ENCODE measurements around the gene MYO7B.

The MYO7B gene

DNA sequence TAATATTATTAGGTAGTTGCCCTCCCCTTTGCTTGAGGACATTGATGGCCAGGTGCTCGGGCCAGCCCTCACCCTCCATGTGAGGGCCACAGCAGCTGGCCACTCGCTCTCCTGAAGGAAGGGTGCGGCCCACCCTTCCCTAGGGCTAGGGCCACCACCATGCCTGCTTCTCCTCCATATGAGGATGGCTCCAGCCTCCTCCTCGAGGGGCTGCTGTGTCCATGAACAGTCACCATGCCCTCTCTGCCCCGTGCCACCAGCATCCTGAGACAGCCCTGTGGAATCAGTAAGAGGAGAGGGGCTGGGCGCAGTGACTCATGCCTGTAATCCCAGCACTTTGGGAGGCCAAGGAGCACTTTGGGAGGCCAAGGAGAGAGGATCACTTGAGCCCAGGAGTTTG lies 112.8 kb downstream of the MYO7B start:
- FAIRE-seq (no peak), DNase-seq (ENCODE audit: low spot score) (no peak)

DNA sequence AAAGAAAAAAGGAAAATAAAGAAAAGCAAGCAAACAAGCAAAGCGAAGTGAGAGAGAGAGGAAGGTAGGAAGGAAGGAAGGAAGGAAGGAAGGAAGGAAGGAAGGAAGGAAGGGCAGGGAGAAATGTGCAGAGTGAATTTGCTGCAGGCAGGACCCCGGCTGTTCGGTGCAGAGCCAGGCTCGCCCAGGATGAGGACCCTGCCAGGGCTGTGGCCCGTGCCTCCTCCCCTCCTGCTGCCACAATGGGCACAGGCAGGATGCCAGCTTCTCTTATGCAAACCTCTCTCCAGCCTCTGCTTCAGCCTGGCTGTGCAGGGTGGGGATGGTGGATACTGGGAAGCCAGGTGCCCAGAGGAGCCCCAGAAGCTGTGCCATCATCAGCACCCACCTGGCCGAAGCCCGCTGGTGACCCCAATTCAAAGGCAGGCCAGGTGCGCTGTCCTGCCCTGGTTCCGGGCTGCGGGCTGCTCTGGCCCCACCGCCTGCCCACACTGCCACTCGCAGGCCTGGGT lies 113.7 kb downstream of the MYO7B start:
- DNase-seq (ENCODE audit: low spot score): no peak
- no peak for FAIRE-seq

DNA sequence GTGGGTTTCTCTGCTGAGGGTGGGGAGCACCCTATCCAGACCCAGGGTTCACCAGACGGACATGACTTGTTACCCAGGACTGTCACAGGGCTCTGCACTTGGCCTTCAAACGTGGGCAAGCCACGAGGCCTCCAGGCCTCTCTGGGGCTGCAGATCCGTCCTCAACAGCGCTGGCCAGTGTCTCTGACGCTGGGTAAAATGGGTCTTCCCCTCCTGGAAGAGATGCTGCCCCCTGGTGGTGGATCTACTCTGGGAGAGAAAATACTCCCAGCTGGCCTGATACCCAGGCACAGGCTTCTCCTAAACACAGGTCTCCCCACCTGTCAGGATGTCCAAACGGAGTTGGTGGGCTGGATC lies 114.2 kb downstream of the MYO7B start:
- DNase-seq (ENCODE audit: low spot score) (peak; percentile 54), FAIRE-seq (no peak)

DNA sequence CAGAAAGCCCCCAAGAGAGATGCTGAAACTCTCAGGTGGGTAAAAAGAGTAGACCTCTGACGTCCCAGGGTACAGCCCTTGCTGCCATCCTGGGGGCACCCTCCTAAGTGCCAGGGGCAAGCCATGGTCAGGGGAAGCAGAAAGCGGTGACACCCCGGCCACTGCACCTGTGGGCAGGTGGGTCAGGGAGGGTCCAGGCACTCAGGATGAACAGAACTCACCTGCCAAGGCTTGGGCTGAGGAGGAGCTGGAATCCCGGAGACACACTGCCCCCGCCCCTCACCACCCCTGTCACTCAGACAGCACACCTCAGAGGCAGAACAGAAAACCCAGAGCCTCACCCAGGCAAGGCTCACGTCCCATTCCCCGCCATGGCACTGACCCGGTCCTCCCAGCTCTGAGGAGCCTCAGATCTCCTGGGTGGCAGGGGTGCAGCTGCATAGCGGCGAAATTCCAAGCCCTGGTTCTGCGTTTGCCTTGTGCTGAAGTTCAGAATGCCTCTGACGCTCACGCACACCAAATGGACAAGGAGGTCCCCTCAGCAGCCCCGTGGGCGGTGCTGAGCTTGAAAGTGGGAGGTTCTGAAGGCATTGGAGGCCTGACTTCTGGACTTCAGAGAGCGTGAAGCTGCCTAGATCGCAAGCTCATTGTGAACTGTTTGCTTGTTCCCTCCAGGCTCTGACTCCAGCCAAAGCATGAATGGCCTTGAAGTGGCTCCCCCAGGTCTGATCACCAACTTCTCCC lies 114.7 kb downstream of the MYO7B start:
- no peak for FAIRE-seq

DNA sequence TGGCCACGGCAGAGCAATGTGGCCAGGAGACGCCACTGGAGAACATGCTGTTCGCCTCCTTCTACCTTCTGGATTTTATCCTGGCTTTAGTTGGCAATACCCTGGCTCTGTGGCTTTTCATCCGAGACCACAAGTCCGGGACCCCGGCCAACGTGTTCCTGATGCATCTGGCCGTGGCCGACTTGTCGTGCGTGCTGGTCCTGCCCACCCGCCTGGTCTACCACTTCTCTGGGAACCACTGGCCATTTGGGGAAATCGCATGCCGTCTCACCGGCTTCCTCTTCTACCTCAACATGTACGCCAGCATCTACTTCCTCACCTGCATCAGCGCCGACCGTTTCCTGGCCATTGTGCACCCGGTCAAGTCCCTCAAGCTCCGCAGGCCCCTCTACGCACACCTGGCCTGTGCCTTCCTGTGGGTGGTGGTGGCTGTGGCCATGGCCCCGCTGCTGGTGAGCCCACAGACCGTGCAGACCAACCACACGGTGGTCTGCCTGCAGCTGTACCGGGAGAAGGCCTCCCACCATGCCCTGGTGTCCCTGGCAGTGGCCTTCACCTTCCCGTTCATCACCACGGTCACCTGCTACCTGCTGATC lies 115.4 kb downstream of the MYO7B start:
- no peak for FAIRE-seq
- DNase-seq (ENCODE audit: low spot score): no peak

More for the DNA sequence above, 114.7 kb downstream of the MYO7B start:
- no peak for DNase-seq (ENCODE audit: low spot score)

DNA sequence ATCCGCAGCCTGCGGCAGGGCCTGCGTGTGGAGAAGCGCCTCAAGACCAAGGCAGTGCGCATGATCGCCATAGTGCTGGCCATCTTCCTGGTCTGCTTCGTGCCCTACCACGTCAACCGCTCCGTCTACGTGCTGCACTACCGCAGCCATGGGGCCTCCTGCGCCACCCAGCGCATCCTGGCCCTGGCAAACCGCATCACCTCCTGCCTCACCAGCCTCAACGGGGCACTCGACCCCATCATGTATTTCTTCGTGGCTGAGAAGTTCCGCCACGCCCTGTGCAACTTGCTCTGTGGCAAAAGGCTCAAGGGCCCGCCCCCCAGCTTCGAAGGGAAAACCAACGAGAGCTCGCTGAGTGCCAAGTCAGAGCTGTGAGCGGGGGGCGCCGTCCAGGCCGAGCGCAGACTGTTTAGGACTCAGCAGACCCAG lies 115.9 kb downstream of the MYO7B start:
- DNase-seq (ENCODE audit: low spot score): no peak
- FAIRE-seq: no peak

DNA sequence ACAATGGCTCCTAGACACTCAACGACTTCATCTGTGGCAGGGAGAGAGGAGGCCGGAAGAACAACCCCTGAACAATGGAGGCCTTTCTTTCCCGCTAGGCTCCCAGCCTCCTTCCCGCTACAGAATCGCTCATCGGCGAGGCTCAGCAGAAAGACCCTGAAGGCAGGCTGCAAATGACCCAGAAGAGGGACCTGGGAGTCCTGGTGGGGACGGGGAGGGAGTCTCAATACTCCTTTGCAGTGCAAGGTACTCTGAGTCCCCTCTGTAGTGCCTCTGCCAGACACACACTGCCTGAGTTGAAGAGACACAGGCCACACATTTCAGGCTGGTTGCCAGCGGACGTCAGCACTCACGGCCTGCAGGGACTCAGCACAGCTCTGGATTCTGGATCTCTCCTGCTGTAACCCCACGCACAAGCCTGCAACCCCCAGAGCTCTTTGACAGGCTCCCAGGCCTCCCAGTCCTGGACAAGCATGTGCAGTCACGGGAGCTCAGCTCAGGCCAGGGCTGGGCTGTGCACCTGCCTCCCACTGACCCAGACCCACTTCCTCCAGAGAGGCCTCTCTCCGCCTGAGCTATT lies 116.6 kb downstream of the MYO7B start:
- DNase-seq (ENCODE audit: low spot score): no peak
- no peak for FAIRE-seq

DNA sequence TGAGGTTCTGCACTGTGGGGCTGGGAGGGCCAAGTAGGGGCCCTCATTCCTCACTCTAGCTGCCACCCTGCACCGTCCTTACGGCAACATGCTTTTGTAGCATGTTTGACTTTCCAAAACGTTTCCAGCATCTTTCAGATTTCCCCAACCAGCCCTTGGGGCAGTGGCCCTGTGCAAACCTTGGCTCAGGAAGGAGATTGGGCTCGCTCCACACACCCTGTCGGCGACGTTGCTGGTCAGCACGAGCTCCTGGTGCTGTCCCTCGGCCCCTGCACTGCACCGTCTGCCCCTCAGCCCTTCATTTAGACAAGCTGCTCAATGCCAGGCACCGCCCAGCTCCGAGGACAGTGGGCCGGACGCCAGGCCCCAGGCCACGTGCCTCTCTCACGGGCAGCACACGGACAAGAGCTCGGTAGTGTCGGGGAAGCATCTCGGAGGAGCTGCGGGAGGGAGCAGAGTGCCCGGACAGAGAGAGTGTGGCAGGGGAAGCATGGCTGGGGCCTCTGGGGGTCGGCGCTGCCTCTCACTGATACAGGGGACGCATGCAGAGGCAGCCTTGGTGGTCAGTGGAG lies 117.4 kb downstream of the MYO7B start:
- DNase-seq (ENCODE audit: low spot score) (no peak), FAIRE-seq (no peak)

DNA sequence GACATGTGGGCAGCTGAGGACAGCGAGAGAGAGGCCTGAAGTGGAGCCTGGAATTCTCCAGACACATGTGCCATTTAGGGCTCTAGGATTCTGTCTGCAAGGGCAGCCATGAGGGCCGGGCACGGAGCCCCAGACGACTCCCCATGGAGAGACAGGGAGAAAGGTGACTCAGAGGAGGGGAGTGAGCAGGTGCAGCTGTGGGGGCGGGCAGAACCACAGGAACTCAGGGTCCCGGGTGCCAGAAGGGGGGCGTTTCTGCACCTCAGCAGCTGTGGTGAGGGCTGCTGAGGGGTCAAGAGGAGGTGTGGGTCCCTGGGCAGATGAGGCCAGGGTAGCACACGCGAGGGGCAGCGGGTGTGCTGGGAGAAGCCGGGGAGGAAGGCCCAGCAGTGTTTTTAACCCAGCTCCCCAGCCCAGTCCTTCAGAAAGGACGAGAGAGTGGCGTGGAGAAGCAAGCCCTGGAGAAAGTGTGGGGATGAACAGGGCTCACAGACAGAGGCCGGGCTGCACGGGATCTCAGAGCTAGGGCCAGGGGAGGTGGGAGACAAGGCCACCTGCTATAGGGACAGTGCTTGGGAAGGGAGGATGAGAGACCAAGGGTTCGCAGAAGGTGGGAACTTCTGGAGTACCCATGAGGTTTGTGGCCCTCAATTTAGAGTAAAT lies 118.1 kb downstream of the MYO7B start:
- no peak for FAIRE-seq
- no peak for DNase-seq (ENCODE audit: low spot score)

DNA sequence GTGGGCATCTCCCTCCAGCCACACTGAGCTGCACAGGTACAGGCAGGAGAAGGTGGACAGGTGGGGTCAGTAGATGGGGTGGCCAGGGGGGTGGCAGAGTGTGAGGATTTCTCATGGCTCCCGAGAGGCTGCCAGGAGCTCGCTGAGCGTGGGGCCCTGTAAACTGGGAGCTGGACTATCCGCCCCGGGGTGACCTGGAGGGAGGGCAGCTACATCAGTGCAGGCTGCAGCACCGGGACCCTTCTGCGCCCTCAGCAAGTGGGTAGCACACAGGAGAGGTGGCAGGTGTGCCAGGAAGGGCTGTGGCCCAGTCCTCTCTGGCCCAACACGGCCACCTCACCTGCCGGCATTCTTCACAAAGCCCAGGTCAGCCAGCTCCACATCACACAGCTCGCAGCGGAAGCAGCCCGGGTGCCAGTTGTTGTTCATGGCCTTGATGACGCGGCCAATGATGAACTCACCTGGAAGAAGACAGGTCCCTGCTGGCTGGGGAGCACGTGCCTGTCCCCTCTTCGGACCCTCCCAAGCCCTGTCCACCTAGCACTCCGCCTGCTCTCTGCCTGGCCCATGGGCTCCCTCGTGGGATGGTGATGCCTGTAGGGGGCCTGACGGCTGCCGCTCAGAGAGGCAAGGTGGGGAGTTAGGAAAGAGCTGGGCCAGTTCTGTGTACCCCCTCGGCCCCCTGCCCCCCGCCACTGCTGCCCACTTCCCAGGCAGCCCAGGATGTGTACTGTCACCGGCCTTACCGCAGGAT lies 118.8 kb downstream of the MYO7B start:
- FAIRE-seq (no peak), DNase-seq (ENCODE audit: low spot score) (no peak)

DNA sequence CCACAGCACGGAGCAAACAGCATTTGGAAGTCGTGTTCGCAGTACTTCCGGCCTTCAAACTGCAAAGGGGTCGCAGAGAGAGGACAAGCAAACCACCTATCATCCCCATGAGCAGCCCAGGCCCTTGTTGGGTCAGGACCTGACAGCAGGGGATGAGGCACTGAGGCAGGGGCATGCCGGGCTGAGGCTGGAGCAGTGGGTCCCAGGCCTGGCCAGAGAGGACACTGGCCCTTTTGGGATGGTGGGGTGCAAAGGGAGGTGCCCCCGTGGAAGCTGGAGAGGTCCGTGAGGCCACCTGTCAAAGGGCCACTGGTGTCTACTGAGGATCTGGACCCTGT lies 119.3 kb downstream of the MYO7B start:
- DNase-seq (ENCODE audit: low spot score): no peak
- no peak for FAIRE-seq

DNA sequence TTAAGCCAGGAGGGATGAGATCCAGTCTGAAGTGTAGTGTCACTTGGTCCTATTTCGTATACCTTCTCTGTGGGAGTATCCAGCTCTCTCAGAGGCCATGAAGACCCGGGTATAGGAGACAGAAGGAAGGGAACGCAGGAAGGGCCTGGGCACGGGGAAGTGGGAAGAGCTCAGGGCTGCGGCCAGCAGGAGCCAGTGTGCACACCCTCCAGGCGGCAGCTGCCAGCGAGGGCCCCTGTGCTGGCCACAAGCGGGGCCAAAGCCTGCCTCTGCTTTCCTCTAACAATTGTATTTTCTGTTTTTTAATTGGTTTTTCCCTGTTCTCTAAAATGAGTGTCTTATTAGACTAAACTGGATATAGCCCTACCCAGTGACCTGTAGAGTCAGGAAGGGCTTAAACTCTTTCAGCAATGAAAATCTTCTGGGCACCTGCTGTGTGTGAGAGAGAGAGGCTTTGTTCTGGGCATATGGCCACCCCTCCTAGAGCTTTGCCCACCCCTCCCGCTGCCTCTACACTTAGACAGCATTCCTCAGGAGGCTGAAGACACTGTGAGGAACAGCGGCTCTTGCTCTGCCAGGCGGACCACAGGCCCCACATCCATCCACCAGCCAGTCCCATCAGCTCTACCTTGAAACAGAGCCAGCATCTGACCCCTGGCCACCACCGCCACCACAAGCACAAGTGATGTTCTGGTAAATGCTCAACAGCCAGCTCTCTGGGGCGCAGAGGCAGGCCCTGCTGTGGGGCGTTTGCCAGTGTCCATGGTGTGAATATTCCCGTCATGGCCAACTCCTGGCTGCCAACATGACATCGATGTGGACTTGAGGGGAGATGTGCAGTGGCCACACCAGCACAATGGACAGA lies 120.0 kb downstream of the MYO7B start:
- FAIRE-seq: no peak
- DNase-seq (ENCODE audit: low spot score): no peak

DNA sequence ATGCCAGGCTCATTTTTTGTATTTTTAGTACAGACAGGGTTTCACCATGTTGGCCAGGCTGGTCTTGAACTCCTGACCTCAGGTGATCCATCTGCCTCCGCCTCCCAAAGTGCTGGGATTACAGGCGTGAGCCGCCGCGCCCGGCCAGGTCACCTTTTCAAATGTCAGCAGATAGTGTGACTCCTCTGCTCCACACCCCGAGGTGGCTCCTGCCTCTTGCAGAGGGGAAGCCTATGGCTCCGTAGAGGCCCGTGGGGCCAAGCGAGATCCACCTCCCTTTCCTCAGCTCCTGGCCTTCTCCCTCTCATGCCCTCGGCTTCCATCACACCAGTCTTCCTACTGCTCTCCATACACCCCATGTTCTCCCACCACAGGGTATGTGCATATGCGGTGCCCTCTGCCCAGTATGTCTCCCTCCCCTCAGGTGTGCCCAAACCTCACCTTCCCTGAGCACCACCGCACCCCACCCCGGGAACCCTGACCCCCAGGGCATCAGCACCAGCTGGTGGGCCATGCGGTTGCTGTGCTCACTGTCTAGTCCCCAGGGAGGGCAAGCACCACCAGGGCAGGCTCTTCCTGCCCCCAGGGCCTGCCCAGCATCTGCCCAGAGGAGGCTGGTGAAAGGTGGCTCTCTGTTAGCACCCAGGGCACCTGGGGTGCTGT lies 121.2 kb downstream of the MYO7B start:
- FAIRE-seq (no peak), DNase-seq (ENCODE audit: low spot score) (no peak)

DNA sequence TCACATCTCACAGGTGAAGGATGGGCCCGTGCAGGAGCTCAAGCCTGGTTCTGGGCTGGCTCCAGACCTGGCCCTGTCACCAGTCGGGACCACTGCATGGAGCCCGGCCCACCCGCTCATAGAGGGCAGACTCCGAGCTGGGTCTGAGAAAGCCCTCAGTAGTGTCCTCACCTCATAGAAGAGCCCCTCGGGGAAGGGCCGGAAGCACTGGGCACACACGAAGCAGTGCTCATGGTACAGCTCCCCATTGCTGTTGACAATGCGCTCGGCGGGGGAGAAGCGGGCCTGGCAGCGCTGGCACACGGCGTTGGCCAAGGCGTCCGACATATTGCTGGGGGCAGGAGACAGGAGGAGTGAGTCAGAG lies 121.7 kb downstream of the MYO7B start:
- no peak for FAIRE-seq
- DNase-seq (ENCODE audit: low spot score): no peak

DNA sequence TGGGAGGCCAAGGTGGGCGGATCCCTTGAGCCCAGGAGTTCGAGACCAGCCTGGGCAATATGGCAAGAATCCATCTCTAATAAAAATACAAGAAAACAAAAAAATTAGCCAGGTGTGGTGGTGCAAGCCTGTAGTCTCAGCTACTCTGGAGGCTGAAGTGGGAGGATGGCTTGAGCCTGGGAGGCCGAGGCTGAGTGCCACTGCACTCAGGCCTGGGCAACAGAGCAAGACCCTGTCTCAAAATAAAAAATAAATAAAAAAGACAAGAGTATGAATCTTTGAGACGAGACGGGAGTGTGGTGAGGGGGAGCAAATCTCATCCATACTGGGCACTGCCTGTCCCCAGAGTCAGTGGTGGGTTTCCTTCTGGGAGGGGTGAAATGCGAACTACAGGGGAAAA lies 122.7 kb downstream of the MYO7B start:
- FAIRE-seq (no peak), DNase-seq (ENCODE audit: low spot score) (no peak)

DNA sequence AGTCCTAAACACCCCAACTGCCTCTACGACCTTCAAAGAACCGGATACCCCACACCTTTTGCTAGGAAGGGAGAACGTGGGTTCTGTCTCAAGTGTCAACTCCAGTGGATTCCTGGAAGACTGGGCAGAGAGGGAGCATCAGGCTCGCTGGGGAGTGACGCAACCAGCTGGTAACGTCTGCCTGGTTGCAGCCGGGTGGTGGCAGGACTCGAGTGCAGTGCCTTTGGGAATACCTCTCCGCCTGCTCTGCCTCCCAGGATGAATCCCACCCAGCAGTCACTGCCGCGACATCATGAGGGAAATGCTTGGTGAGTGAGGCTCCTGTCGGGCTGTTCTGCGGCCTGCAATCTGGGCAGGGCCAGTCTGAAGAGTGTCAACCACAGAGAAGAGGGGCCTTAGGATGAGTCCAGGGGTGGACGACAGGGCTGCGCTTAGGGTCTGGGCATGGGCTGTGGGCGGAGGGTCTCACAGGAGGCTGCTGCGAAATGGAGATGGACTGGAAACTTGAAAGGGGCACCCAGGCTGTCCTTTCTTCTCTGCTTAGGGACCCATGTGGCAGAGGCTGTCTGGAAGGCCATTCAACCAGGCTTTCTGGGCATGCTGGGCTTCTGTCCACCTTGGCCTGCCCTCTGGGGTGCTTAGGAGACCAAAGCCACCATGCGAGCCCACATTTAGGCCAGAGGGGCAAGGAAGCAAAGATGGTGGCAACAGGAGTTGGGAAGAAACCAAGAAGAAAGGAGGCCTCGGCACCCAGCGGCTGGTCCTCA lies 123.3 kb downstream of the MYO7B start:
- no peak for FAIRE-seq
- DNase-seq (ENCODE audit: low spot score): no peak

DNA sequence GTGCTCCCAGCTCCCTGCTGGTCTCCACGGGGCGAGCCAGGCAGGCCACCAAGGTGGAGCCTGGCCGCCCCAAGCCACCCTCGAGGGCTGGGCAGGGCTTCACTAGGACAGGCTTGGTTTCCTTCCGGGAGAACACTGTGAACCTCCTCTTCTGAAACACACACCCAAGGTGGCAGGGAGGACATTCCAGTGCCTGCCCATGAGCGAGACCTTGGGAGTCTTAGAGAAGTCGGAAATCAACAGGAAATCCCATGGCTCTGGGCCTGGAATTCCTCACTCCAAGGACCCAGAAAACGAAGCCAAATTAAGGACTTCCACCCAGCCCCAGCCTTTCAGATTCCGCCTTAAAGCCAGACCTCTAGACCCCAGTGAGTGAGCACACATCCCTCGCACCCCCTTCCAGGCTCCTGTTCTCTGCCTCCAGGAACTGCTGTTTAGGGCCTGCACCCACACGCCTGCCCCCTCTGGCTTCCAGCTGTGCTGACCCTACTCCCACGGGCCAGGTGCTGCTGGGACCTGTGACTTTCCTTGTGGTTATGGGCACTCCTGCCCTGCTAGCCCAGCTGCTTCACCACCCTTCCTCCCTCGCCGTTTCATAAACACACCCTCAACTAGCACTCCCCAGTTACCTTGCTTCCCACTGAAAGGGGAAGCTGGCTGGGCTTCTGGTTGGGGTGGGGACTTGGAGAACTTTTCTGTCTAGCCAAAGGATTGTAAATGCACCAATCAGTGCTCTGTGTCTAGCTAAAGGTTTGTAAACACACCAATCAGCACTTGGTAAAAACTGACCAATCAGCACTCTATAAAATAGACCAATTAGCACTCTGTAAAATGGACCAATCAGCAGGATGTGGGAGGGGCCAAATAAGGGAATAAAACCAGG lies 124.2 kb downstream of the MYO7B start:
- no peak for DNase-seq (ENCODE audit: low spot score)
- FAIRE-seq: no peak

DNA sequence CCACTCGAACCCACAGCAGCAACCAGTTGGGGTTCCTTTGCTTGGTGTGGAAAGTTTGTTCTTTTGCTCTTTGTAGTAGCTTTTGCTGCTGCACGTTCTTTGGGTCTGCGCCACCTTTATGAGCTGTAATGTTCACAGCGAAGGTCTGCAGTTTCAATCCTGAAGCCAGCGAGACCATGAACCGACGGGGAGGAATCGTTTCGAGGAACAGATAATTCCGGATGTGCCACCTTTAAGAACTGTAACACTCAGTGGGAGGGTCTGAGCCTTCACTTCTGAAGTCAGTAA lies 124.8 kb downstream of the MYO7B start:
- DNase-seq (ENCODE audit: low spot score) (no peak), FAIRE-seq (no peak)
